K562 (cell line): Measurements from ENCODE around the gene FOXR1. TPM values are rescaled to one million over a fixed set of nuclear protein-coding genes. Genes with fewer than 3 reads are reported as not detected.
A peak's percentile ranks its signal among the peaks of the same experiment; 100 is the strongest.

Experiments used
- ATAC-seq: fragments of 200-7000 bp; cut with Tn5 transposase; 3 replicates; pipeline ENCODE4 v1.9.1; 2020; ENCODE audit warnings: moderate library complexity
- BruUV-seq: library from RNA; stranded (reverse); fragments of 400-500 nt; replicated peaks from 2 replicates; lab custom pipeline; 2021; lab: Mats Ljungman, UMichigan
- CTCF ChIA-PET: fragments of 300-600 bp; formaldehyde crosslinking; extraction: SDS; loops from one replicate; lab custom pipeline; 2021; ENCODE audit warnings: low intra/inter-chr PET ratio; lab: Yijun Ruan, JAX
- POLR2A ChIA-PET: fragments of 300-600, 350-650 bp; sonication (Branson Sonifier 250); formaldehyde crosslinking; extraction: SDS; loops from one replicate; lab custom pipeline; 2021; ENCODE audit warnings: antibody characterized with exemption, inconsistent platforms; lab: Yijun Ruan, JAX
- DNase-seq, 4 experiments: peaks; one replicate each; pipeline versions ENCODE4 v3.0.0 to v3.0.0-alpha.2; 2011 to 2018; ENCODE audit warnings: low spot score in 3 of 4, mixed read lengths in 3 of 4; ENCODE audit errors: extremely low read depth in 1 of 4
- FAIRE-seq: peaks from 2 replicates; lab custom pipeline; 2011; peaks lifted over from hg19 to GRCh38; lab: Jason Lieb, UNC
- H2AFZ ChIP-seq: 2 replicates; pipeline ENCODE4 v1.6.0; 2011; ENCODE audit warnings: low read depth, low read length, control low read depth, inconsistent platforms
- H3K27ac ChIP-seq: fragments of 200-600 bp; 3 replicates; pipeline ENCODE4 v1.8.0; 2011; ENCODE audit warnings: low read depth, mild to moderate bottlenecking, control low read depth, inconsistent platforms, low read length, moderate library complexity, mixed read lengths; ENCODE audit errors: extremely low read depth
- H3K27me3 ChIP-seq, 2 experiments: fragments of 300-600 bp in 1 of 2; 2 replicates in 1 of 2; 3 replicates in 1 of 2; pipeline versions ENCODE4 v1.6.0 to v1.8.0; 2011; ENCODE audit warnings: inconsistent platforms in 2 of 2, low read length in 2 of 2, mild to moderate bottlenecking in 1 of 2, mixed read lengths in 1 of 2, moderate library complexity in 1 of 2; ENCODE audit not compliant: control insufficient read depth in 2 of 2, insufficient read depth in 2 of 2
- H3K36me3 ChIP-seq: fragments of 300-600 bp; 3 replicates; pipeline ENCODE4 v1.8.0; 2011; ENCODE audit warnings: mild to moderate bottlenecking, low read length, inconsistent platforms; ENCODE audit not compliant: control insufficient read depth, insufficient read depth
- H3K4me1 ChIP-seq, 2 experiments: fragments of 200-600 bp in 1 of 2; replicated peaks in 1 of 2; 2 replicates in 1 of 2; 3 replicates in 1 of 2; pipeline versions ENCODE4 v1.5.1 to v1.8.0; 2011; ENCODE audit warnings: inconsistent platforms in 2 of 2, low read length in 2 of 2, mild to moderate bottlenecking in 1 of 2, mixed read lengths in 1 of 2, moderate library complexity in 1 of 2; ENCODE audit not compliant: control insufficient read depth in 2 of 2, insufficient read depth in 2 of 2
- H3K4me2 ChIP-seq: 2 replicates; pipeline ENCODE4 v1.6.1; 2011; ENCODE audit warnings: low read length, control low read depth, inconsistent platforms, mixed read lengths; ENCODE audit not compliant: insufficient read depth
- H3K4me3 ChIP-seq: fragments of 200-600 bp; sonication (generic), shearing (Covaris generic); 2 replicates; pipeline ENCODE4 v1.5.1; 2016; ENCODE audit warnings: control low read depth, inconsistent platforms
- H3K79me2 ChIP-seq: fragments of 200-600 bp; 3 replicates; pipeline ENCODE4 v1.8.0; 2011; ENCODE audit warnings: low read length, inconsistent platforms; ENCODE audit not compliant: control insufficient read depth, insufficient read depth
- H3K9ac ChIP-seq, 2 experiments: 2 replicates each; pipeline versions ENCODE4 v1.6.0 to v1.6.1; 2011; ENCODE audit warnings: low read depth in 2 of 2, low read length in 2 of 2, control low read depth in 1 of 2, inconsistent platforms in 1 of 2, mild to moderate bottlenecking in 1 of 2, mixed read lengths in 1 of 2; ENCODE audit not compliant: insufficient read depth in 1 of 2
- H3K9me1 ChIP-seq: one replicate; pipeline ENCODE4 v1.6.0; 2011; ENCODE audit warnings: inconsistent platforms, mild to moderate bottlenecking, low read length, moderate library complexity; ENCODE audit not compliant: control insufficient read depth, insufficient read depth
- H3K9me3 ChIP-seq: replicated peaks from 2 replicates; pipeline ENCODE4 v1.5.1; 2011; ENCODE audit warnings: low read depth, low read length, inconsistent platforms; ENCODE audit not compliant: control insufficient read depth, insufficient read depth
- H4K20me1 ChIP-seq: replicated peaks from 2 replicates; pipeline ENCODE4 v1.6.1; 2011; ENCODE audit warnings: low read length, inconsistent platforms, mixed read lengths; ENCODE audit not compliant: control insufficient read depth, insufficient read depth
- ATF1 ChIP-seq, 2 experiments: fragments of 450-650 bp in 1 of 2; IDR thresholded peaks; 2 replicates each; pipeline ENCODE4 v1.6.1; 2016; ENCODE audit warnings: missing compliant biosample characterization in 1 of 2, missing genetic modification characterization in 1 of 2
- CHD4 ChIP-seq: fragments of 200-600 bp; sonication (generic); IDR thresholded peaks from 3 replicates; pipeline ENCODE4 v1.6.1; 2012; ENCODE audit warnings: low read depth, mild to moderate bottlenecking, mixed read lengths, low read length, inconsistent platforms; ENCODE audit not compliant: insufficient read depth, insufficient replicate concordance, poor library complexity, severe bottlenecking
- DNMT1 ChIP-seq: fragments of 450-650 bp; IDR thresholded peaks from 2 replicates; pipeline ENCODE4 v1.6.1; 2016; ENCODE audit warnings: antibody characterized with exemption, mild to moderate bottlenecking
- DPF2 ChIP-seq: fragments of 450-650 bp; IDR thresholded peaks from 2 replicates; pipeline ENCODE4 v1.6.1; 2016
- FOXJ3 ChIP-seq: sonication (generic); formaldehyde crosslinking; IDR thresholded peaks from 2 replicates; pipeline ENCODE4 v1.4.0; 2020; ENCODE audit warnings: mild to moderate bottlenecking, missing genetic modification reagents
- GTF2A2 ChIP-seq: IDR thresholded peaks from 2 replicates; pipeline ENCODE4 v1.6.1; 2016; ENCODE audit warnings: mild to moderate bottlenecking, missing genetic modification characterization, missing compliant biosample characterization
- MEF2A ChIP-seq: IDR thresholded peaks from 2 replicates; pipeline ENCODE4 v1.6.1; 2011; ENCODE audit warnings: low read depth, mild to moderate bottlenecking, low read length, moderate library complexity; ENCODE audit not compliant: control insufficient read depth
- NR2F6 ChIP-seq: fragments of 450-650 bp; formaldehyde crosslinking; IDR thresholded peaks from 2 replicates; pipeline ENCODE4 v1.4.0; 2020; ENCODE audit warnings: mild to moderate bottlenecking
- SAFB ChIP-seq: fragments of 200-400 bp; formaldehyde crosslinking; IDR thresholded peaks from 2 replicates; pipeline ENCODE4 v1.6.1; 2017; ENCODE audit warnings: low read depth, low read length, borderline replicate concordance
- SRSF7 ChIP-seq: fragments of 200-400 bp; formaldehyde crosslinking; optimal IDR thresholded peaks from 2 replicates; pipeline ENCODE3; 2017; ENCODE audit warnings: mild to moderate bottlenecking, low read depth, low read length
- TSC22D4 ChIP-seq: fragments of 450-650 bp; IDR thresholded peaks from 2 replicates; pipeline ENCODE4 v1.6.1; 2016; ENCODE audit warnings: missing genetic modification characterization, missing biosample characterization, control low read depth
- YY1 ChIP-seq, 3 experiments: IDR thresholded peaks; 2 replicates each; pipeline ENCODE4 v1.6.1; 2011; ENCODE audit warnings: low read length in 2 of 3, mild to moderate bottlenecking in 2 of 3, moderate library complexity in 2 of 3, borderline replicate concordance in 1 of 3, control low read depth in 1 of 3, low read depth in 1 of 3; ENCODE audit not compliant: insufficient read depth in 3 of 3, insufficient replicate concordance in 2 of 3, control insufficient read depth in 1 of 3, insufficient read length in 1 of 3; ENCODE audit errors: extremely low read depth in 1 of 3
- ZNF586 ChIP-seq: fragments of 450-650 bp; formaldehyde crosslinking; conservative IDR thresholded peaks from 2 replicates; pipeline ENCODE4 v1.4.0; 2020; ENCODE audit warnings: mild to moderate bottlenecking, moderate library complexity
- WGBS: fragments of 100-300 bp; shearing (Covaris generic); methylation state at CpG from one replicate; pipeline ENCODE4 v1.1.6; 2016; ENCODE audit warnings: low coverage, mixed read lengths; ENCODE audit not compliant: insufficient coverage; ENCODE audit errors: missing lambda C conversion rate; 5-methylcytosine and 5-hydroxymethylcytosine counted together
- in situ Hi-C: fragments of 300-500 bp; cut with MboI; formaldehyde crosslinking; loops from 4 replicates; pipeline ENCODE4 v1.15.0; 2018; ENCODE audit warnings: inconsistent platforms, mixed read lengths
- intact Hi-C: fragments of 100-400 bp; cut with micrococcal nuclease; formaldehyde crosslinking; loops from 2 replicates; pipeline ENCODE4 v1.14.2; 2022
- polyA plus RNA-seq, 8 experiments: library from polyadenylated mRNA; depleted of rRNA in 4 of 8; stranded (reverse) in 5 of 8; unstranded in 3 of 8; fragments of >200 nt; fragmentation: Nextera tagmentation in 2 of 8; fragmentation: Illumina TruSeq in 1 of 8; extraction: Ambion mirVana in 2 of 8; extraction: Trizol in 1 of 8; gene quantifications; 2 replicates each; pipeline versions ENCODE4 v1.2.1 to v1.2.3, GENCODE V29; 2011 to 2014; ENCODE audit warnings: inconsistent platforms in 1 of 8, missing spikeins in 1 of 8
- total RNA-seq, 7 experiments: library from RNA; depleted of rRNA in 6 of 7; stranded (reverse); fragments of >200 nt in 6 of 7; fragmentation: Illumina TruSeq in 2 of 7; extraction: Trizol in 2 of 7; gene quantifications; 2 replicates each; pipeline versions ENCODE4 v1.2.1 to v1.2.3, GENCODE V29; 2011 to 2021; ENCODE audit warnings: low replicate concordance in 1 of 7
- TF ChIP-seq, protein P1 (sequence below): fragments of 450-650 bp; formaldehyde crosslinking; IDR thresholded peaks from 2 replicates; pipeline ENCODE4 v1.4.0; 2020; ENCODE audit warnings: mild to moderate bottlenecking, moderate library complexity
- TF ChIP-seq, protein P2 (sequence below): fragments of 450-650 bp; IDR thresholded peaks from 2 replicates; pipeline ENCODE4 v1.6.1; 2016; ENCODE audit warnings: low read depth, mild to moderate bottlenecking, moderate library complexity
- TF ChIP-seq, protein P3 (sequence below): sonication (generic); formaldehyde crosslinking; IDR thresholded peaks from 2 replicates; pipeline ENCODE4 v1.8.0; 2022; ENCODE audit warnings: mild to moderate bottlenecking, missing genetic modification reagents

The FOXR1 gene
- total and polyA plus RNA-seq, 9 of the 15 experiments (the other 6 are each of a cell fraction or from before 2014, with no cell fraction given), result not detected

DNA sequence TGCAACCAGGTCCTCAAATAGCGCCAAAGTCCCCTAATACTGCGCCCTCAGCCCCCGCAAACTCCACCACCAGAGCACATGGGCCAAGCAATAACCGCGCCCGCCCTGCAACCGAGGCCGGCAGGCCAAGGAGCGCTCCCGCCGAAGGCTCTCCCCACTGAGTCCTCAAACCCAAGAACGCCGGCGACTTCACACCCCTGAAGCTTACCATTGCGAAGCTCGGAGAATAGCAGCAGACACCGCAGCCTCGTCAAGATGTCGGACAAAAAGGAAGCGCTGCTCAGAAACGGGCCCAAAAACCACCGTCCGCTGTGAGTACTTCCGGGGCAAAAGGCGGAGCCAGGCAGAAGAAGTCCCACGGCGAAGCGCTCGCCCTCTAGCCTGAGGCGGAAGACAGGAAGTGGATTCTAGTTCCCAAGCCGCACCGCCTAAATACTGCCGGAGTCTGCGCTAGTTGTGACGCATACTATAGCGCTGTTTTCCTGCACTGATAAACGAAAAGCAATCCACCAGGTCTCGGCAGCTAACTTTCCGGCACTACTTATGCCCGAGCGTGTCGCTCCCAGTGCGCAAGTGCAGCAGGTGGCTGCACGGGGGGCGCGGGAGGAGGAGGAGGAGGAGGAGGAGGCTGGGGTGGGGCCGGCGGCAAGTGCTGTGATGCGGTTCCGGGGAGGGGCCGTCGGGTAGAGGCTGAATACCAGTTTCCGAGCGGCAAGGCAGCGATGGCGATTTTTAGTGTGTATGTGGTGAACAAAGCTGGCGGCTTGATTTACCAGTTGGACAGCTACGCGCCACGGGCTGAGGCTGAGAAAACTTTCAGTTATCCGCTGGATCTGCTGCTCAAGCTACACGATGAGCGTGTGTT lies 46.7 kb downstream of the FOXR1 start, which contains the start of the genes RPS25 and TRAPPC4:
Gene RPS25, minus strand, starts transcription at position 270 of the 865 bp plus-strand sequence. Its CDS starts 59 bp downstream, at position 211.
Gene TRAPPC4, plus strand, starts transcription at position 693 of the 865 bp plus-strand sequence. Its CDS starts 30 bp downstream, at position 723.
- POLR2A ChIA-PET, result interaction anchor here (0.6 to 1.5 kb wide), 12 partner anchors 9 to 228 kb away, joined by 3 to 9 read pairs (median 4); partner anchors contain the start of genes C2CD2L, CENATAC and DPAGT1
- DNase-seq (peak; percentile 84 to 97 (median 86)), ATAC-seq (peak; percentile 91), FAIRE-seq (peak; percentile 93)
- H3K9ac ChIP-seq, result peak within 1 kb of the TSS; percentile 95 to 100
- intact Hi-C loops (loop anchor here (1.0 to 5.0 kb wide), 5 partner anchors 12 to 84 kb away; partner anchors contain the start of genes CENATAC, DPAGT1, HYOU1 and SLC37A4), in situ Hi-C loops (no loop called here)
- no peaks in the 10 kb centered on the region for H3K27me3 ChIP-seq
- H2AFZ ChIP-seq, result peak within 1 kb of the TSS; percentile 97
- H3K36me3 ChIP-seq, result peaks cover 80% of the 10 kb centered on the region
- H3K27ac ChIP-seq, result peak within 1 kb of the TSS; percentile 97
- no TSS peak for BruUV-seq
- H3K4me1 ChIP-seq, result peaks cover 9 to 12% of the 10 kb centered on the region in 2 experiments; a peak in 4 of 5 replicates
- peak within 1 kb of the TSS; percentile 99 for H3K4me3 ChIP-seq
- no peaks in the 10 kb centered on the region for H3K9me1 ChIP-seq
- H3K9me3 ChIP-seq, result no peaks in the 10 kb centered on the region; the same call in 1 of the 2 replicates
- H4K20me1 ChIP-seq, result 0 out of 2 replicates have a peak, but pooled peaks cover 3% of the 10 kb centered on the region
- peak within 1 kb of the TSS; percentile 98 for H3K4me2 ChIP-seq
- WGBS, result under 1% methylated on average over 59 of the region's 63 CpGs
- CTCF ChIA-PET, result no interaction called here
- H3K79me2 ChIP-seq, result peaks cover 66% of the 10 kb centered on the region
- TF ChIP-seq FOXJ3 (no peak), CHD4 (no peak), SAFB (no peak), SRSF7 (no peak), ATF1 (CRISPR knock-in tag; IDR thresholded peaks at IDR 0.05) (no peak), ATF1 (tag; IDR thresholded peaks at IDR 0.05) (peak; percentile 95), TSC22D4 (tag) (no peak), DNMT1 (no peak), NR2F6 (no peak), DPF2 (no peak), ZNF586 (no peak), MEF2A (peak; percentile 38; the same call in 1 of the 2 replicates), YY1 (IDR thresholded peaks at IDR 0.05; ENCODE audit: borderline replicate concordance in 1 of 3, control insufficient read depth in 1 of 3, extremely low read depth in 1 of 3, insufficient read depth in 3 of 3, insufficient read length in 1 of 3, insufficient replicate concordance in 2 of 3, low read depth in 1 of 3, low read length in 2 of 3) (peak; percentile 33 to 92 (median 87)), GTF2A2 (tag) (no peak)
- TF ChIP-seq, protein P1, sequence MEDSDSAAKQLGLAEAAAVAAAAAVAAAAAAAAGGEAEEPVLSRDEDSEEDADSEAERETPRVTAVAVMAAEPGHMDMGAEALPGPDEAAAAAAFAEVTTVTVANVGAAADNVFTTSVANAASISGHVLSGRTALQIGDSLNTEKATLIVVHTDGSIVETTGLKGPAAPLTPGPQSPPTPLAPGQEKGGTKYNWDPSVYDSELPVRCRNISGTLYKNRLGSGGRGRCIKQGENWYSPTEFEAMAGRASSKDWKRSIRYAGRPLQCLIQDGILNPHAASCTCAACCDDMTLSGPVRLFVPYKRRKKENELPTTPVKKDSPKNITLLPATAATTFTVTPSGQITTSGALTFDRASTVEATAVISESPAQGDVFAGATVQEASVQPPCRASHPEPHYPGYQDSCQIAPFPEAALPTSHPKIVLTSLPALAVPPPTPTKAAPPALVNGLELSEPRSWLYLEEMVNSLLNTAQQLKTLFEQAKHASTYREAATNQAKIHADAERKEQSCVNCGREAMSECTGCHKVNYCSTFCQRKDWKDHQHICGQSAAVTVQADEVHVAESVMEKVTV (CRISPR knock-in tag), result no peak
- TF ChIP-seq, protein P2, sequence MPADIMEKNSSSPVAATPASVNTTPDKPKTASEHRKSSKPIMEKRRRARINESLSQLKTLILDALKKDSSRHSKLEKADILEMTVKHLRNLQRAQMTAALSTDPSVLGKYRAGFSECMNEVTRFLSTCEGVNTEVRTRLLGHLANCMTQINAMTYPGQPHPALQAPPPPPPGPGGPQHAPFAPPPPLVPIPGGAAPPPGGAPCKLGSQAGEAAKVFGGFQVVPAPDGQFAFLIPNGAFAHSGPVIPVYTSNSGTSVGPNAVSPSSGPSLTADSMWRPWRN, result no peak
- TF ChIP-seq, protein P3, sequence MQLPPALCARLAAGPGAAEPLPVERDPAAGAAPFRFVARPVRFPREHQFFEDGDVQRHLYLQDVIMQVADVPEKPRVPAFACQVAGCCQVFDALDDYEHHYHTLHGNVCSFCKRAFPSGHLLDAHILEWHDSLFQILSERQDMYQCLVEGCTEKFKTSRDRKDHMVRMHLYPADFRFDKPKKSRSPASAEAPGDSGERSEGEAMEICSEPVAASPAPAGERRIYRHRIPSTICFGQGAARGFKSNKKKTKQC (CRISPR knock-in tag), result peak; percentile 53; the same call in 1 of the 2 replicates
